ENCODE results near the gene FYN. TPM values are rescaled to one million over a fixed set of nuclear protein-coding genes. Genes with fewer than 3 reads are reported as not detected.
"Not testable (repeated sequence)": the region's sequence is repeated elsewhere in the genome, so short reads cannot be mapped to it uniquely, and the experiment has no call there.

The FYN gene
- total RNA-seq, 1 donor from 2014 or later: 165 TPM

DNA sequence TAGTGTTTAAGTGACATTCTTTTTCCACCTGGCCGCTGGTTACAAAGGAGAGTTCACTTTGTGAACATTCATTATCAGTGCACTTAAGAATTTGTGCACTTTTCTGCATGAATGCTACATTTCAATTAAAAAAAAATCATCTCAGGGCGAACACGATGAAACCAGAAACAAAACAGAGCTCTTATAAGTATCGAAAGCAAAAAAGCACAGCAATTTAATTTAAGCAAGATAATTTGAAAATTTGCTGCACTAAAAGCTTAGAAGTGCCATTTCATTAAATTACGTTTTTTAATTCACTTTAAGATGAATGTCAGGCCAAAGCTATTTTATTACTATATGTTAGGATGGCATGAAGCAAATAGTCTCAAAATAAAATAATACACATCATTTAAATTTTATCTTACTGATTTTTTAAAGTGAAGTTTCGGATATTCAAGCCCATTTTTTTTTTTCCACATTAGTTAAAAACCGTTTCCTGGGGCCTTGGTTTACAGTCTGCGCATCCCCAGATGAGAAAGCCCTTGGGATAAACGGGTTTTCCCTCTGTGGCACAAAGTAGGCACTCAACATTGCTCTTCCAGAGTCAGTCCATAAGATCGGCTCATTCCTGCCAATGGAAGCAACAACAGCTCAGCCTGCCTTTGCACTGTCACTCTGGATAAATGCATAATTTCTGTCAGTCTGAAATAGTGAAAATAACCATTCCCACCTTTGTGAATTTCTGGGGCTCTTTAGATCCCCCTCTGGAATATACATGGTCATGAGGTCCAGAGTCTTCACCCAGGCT lies 80.1 kb downstream of the FYN start:
- no peak for DNase-seq (ENCODE audit: low read depth)

GRCh38 chr6:111792241-111792640 lies 81.0 kb downstream of the FYN start:
- no peak for DNase-seq (ENCODE audit: low read depth)

- DNase-seq (ENCODE audit: low read depth): peak; percentile 89
These were observed 81.8 kb downstream of the FYN start for GRCh38 chr6:111791415-111791814.

DNA sequence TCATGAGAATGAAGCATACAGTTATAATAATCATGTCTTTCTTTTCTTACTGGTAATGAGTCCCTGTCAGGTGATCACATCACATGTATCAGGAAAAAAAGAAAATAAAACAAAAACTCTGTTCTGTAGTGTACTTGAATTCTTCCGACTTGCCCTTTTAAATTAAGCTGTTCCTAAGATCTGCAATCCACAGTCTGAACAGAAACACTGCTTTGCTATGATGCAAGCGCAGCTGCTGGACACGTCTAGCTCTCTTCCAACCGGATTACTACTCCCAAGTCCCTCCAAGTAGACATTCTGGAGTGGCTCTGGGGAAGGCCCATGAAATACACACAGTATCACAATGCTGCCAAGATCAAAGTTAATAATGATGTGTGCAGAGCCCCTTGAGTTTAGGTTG lies 83.7 kb downstream of the FYN start:
- DNase-seq (ENCODE audit: low read depth): peak; percentile 68

GRCh38 chr6:111788379-111789276 lies 84.6 kb downstream of the FYN start:
- DNase-seq (ENCODE audit: low read depth): no peak

DNA sequence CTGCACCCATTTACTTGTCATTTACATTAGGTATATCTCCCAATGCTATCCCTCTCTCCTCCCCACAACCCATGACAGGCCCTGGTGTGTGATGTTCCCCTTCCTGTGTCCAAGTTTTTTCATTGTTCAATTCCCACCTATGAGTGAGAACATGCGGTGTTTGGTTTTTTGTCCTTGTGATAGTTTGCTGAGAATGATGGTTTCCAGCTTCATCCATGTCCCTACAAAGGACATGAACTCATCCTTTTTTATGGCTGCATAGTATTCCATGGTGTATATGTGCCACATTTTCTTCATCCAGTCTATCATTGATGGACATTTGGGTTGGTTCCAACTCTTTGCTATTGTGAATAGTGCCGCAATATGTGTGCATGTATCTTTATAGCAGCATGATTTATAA lies 87.1 kb downstream of the FYN start:
- DNase-seq (ENCODE audit: low read depth): not testable (repeated sequence)

DNA sequence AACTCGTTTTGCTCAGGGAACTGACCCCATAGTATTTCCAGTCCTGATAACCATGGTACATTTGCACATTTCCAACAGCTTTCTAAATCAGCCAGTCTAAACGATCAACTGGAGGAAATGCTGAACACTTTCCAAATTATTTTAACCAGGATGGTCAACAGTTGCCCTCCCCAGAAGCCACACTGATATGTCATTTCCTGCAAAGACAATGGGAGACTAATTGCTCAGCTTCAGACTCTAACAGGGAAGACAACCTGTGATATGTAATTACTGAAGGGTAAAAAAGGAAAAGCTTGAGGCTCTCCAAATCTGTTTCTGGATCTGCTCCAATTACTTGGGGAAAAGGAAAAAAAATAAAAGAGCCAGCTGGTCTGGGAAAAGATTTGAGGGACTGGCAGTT lies 88.8 kb downstream of the FYN start:
- DNase-seq (ENCODE audit: low read depth): peak; percentile 63

- no peak for DNase-seq (ENCODE audit: low read depth)
These were observed 90.3 kb downstream of the FYN start for GRCh38 chr6:111782887-111783466.

GRCh38 chr6:111782192-111782809 lies 91.0 kb downstream of the FYN start:
- no peak for DNase-seq (ENCODE audit: low read depth)

DNA sequence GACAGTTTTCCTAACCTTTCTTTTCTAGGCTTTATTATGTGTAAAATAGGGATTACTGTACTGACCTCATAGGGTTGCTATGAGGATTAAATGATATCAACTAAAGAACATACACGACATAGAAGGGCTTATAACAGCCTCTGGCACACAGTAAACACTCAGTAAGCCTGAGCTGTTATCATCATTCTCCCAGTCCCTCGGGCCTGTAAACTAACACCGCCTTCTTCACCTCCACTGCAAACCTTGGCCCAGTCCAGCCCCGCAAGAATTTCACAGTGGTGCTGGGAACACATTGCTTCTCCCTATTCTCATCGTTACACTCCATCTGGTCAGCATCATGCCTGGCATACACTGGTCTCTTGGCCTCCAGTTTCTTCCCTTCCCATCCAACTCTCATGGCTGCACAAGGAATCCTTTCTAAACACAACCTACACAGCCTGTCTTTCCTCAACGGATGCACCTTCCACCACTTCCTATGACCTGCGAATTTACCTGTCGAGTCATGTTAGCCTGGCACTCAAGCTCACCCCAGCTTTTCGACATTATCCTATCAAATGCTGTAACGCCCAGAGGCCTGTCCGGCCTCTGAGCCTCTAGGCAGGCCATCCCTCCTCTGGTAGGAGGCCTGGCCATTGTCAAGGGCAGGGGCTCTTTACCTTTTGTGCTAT lies 92.1 kb downstream of the FYN start:
- peak; percentile 63 for DNase-seq (ENCODE audit: low read depth)

DNA sequence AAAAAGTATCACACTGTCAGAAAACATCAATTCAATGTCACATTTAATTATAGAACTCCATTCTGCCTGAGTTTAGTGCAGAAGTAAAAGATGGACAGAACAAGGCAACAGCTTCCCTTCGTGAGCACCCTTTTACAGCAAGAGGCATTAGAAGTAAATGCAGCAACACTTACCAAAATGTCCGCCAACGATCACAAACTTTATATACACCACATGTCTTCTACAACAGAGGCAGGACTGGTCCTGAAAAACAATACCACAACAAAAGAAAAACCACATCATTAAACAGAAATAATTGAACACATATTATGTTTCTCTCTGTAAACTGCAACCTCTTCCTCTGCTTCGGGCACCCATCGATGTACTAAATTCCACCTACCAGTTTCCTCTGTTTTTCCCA lies 92.9 kb downstream of the FYN start:
- no peak for DNase-seq (ENCODE audit: low read depth)

DNA sequence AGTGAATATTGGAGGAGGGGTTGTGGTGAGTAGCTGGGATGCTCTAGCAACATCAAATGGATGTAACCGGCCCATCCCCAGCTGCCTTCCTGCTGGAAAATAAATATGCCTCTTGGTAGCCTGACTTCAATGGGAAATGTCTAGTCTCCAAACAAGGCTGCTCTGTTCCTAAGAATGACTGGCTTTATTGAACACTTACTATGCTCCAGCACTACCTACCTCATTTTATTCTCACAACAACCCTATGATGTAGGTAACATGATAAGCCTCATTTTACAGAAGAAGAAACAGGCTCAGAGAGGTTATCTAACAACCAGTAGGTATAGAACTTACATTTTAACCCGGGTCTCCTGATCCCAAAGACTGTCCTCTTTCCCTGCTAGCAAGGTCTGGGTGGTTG lies 93.6 kb downstream of the FYN start:
- no peak for DNase-seq (ENCODE audit: low read depth)

GRCh38 chr6:111779031-111779430 lies 94.2 kb downstream of the FYN start:
- no peak for DNase-seq (ENCODE audit: low read depth)

DNA sequence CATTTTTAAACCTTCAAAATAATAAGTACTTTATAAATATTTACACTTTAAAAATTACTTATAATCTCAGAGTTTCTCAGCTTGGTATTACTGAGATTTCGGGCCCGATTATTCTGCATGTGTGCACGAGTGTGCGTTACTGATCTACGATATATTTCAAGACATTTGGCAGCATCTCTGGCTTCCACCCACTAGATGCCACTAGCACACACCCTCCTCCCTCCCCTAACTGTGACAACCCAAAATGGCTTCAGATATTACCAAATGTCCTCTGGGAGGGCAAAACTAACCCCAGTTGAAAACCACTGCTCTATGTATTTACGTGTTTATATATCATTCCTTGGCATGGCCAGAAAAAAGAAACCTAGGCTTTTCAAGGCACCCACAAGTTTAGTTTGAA lies 95.9 kb downstream of the FYN start:
- DNase-seq (ENCODE audit: low read depth): no peak

- no peak for DNase-seq (ENCODE audit: low read depth)
These were observed 96.7 kb downstream of the FYN start for GRCh38 chr6:111776236-111777221.

DNA sequence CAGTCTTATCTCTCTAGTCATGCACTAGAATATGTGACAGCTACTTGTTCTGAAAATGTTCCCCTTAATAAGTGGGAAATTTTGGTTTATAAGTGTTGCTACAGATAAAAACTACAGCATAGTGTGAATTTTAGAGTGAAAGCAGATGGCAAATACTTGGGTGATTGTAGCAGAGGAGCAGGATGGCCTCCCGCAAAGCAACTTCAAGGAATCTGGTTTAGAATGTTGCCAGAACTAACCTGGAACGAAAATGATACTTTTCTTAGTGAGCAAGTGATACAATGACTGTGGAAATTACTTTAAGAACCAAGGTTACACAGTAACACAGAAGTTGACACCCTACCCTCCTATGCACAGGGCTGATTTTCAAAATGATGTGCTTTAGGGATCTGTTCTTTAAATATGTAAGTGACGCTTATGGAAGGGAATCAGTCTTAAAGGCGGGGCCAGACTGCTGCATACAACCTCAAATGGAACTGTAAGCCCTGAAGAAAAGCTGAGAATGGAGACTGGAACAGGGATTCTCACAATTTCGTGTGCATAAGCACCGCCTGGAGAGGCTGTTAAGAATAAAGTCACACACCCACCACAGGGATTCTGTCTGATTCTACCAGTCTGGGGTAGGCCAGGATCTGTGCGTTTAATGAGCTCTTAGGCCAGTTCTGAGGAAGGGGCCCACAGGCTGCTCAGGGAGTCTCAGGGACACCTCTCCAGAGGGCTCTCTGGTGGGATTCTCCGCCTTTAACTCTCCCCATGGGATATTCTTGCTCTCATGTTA lies 97.9 kb downstream of the FYN start:
- DNase-seq (ENCODE audit: low read depth): no peak

DNA sequence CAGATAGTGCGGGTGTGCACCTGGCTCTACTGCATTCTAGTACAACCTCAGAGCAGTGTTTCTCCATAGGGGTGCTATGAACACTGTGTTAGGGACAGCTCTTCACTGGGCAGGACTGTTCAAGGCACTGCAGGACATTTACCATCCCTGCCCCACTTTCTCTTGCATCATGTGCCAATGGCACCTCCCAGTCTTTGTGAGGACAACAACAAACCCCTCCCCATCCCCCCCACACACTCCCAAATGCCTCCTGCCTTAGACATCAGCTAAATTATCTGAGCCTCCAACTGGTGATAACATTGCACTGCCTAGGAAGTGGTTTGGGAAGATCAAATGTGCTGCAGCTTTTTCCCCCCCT lies 98.9 kb downstream of the FYN start:
- peak; percentile 61 for DNase-seq (ENCODE audit: low read depth)

GRCh38 chr6:111773501-111774345 lies 99.5 kb downstream of the FYN start:
- DNase-seq (ENCODE audit: low read depth): no peak

Data from myocyte (in vitro differentiated cells).